Smooth muscle cell (in vitro differentiated cells): Measurements from ENCODE around the gene FGF11. TPM values are rescaled to one million over a fixed set of nuclear protein-coding genes. Genes with fewer than 3 reads are reported as not detected.
A peak's percentile ranks its signal among the peaks of the same experiment; 100 is the strongest.

Source experiments
- DNase-seq: peaks from one replicate; lab custom pipeline; 2025; ENCODE audit not compliant: unreplicated experiment; lab: John Stamatoyannopoulos, UW
- H2AFZ ChIP-seq: fragments of 200-600 bp; sonication (generic); 2 replicates; pipeline ENCODE4 v1.6.0; 2016; ENCODE audit warnings: antibody characterized with exemption, low read depth, mild to moderate bottlenecking
- H3F3A ChIP-seq: fragments of 200-600 bp; sonication (generic); 2 replicates; pipeline ENCODE4 v1.6.0; 2017; ENCODE audit warnings: antibody characterized with exemption, low read depth
- H3K27ac ChIP-seq: fragments of 200-600 bp; sonication (generic); 2 replicates; pipeline ENCODE4 v1.5.1; 2016; ENCODE audit warnings: low read depth, mild to moderate bottlenecking
- H3K27me3 ChIP-seq: fragments of 200-600 bp; sonication (generic); 2 replicates; pipeline ENCODE4 v1.6.1; 2016; ENCODE audit warnings: low read depth, mild to moderate bottlenecking
- H3K36me3 ChIP-seq: fragments of 200-600 bp; sonication (generic); 2 replicates; pipeline ENCODE4 v1.5.1; 2016; ENCODE audit warnings: low read depth
- H3K4me1 ChIP-seq: fragments of 200-600 bp; sonication (generic); 2 replicates; pipeline ENCODE4 v1.5.1; 2016; ENCODE audit warnings: low read depth
- H3K4me2 ChIP-seq: fragments of 200-600 bp; sonication (generic); 2 replicates; pipeline ENCODE4 v1.6.0; 2016; ENCODE audit warnings: mild to moderate bottlenecking
- H3K4me3 ChIP-seq: fragments of 200-600 bp; sonication (generic); 2 replicates; pipeline ENCODE4 v1.5.1; 2016; ENCODE audit warnings: mild to moderate bottlenecking
- H3K79me2 ChIP-seq: fragments of 200-600 bp; sonication (generic); 2 replicates; pipeline ENCODE4 v1.6.0; 2016; ENCODE audit warnings: low read depth, mild to moderate bottlenecking
- H3K9ac ChIP-seq: fragments of 200-600 bp; sonication (generic); 2 replicates; pipeline ENCODE4 v1.6.0; 2016; ENCODE audit warnings: low read depth
- H3K9me3 ChIP-seq: fragments of 200-600 bp; sonication (generic); replicated peaks from 2 replicates; pipeline ENCODE4 v1.5.1; 2016; ENCODE audit warnings: low read depth
- H4K20me1 ChIP-seq: fragments of 200-600 bp; sonication (generic); 2 replicates; pipeline ENCODE4 v1.6.0; 2016; ENCODE audit warnings: low read depth
- CTCF ChIP-seq: fragments of 200-600 bp; sonication (generic); IDR thresholded peaks from 2 replicates; pipeline ENCODE4 v1.5.1; 2017; ENCODE audit warnings: borderline replicate concordance, mild to moderate bottlenecking, antibody characterized with exemption; ENCODE audit not compliant: insufficient read depth, poor library complexity, severe bottlenecking
- WGBS: methylation state at CpG from one replicate; pipeline ENCODE4 v1.1.7; 2016; ENCODE audit warnings: low lambda C conversion rate; 5-methylcytosine and 5-hydroxymethylcytosine counted together
- polyA plus RNA-seq: library from polyadenylated mRNA; unstranded; fragments of >200 nt; fragmentation: Nextera tagmentation; extraction: Ambion mirVana; gene quantifications from 2 replicates; pipeline ENCODE4 v1.2.1, GENCODE V29; 2016
- total RNA-seq: library from RNA; depleted of rRNA; stranded (reverse); fragments of >200 nt; gene quantifications from 2 replicates; pipeline ENCODE4 v1.2.3, GENCODE V29; 2014

The FGF11 gene
- total and polyA plus RNA-seq, 2 experiments from 2014 or later = 13.9 to 21.3 TPM

DNA sequence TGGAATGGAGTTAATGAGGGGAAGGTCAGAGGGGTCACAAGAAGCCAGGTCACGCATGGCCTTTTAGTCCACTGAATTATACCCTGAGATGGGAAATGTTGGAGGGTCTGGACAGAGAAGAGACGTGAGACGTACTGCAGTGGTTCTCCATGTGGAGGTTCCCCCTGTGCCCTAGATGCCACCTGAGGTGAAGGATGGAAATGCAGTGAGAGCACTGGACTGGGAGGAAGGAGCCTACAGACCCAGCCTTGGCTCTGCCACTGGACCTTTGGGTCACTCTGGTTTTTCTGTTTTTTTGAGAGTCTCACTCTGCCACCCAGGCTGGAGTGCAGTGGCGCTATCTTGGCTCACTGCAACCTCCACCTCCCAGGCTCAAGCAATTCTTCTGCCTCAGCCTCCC lies 43.2 kb upstream of the FGF11 start:
- H2AFZ ChIP-seq = no peak overlapping the region
- no peak for TF ChIP-seq CTCF
- H3K27me3 ChIP-seq = no peaks in the 10 kb centered on the region
- no peaks in the 10 kb centered on the region for H3K9me3 ChIP-seq
- no peak overlapping the region for H3K27ac ChIP-seq
- H3K4me1 ChIP-seq = peaks cover 9% of the 10 kb centered on the region
- 96% methylated on average over 4 of the region's 4 CpGs for WGBS
- H4K20me1 ChIP-seq = peaks cover 3% of the 10 kb centered on the region
- H3K4me2 ChIP-seq = no peak overlapping the region
- no peak overlapping the region for H3K9ac ChIP-seq
- DNase-seq = no peak
- no peaks in the 10 kb centered on the region for H3K36me3 ChIP-seq
- no peaks in the 10 kb centered on the region for H3K79me2 ChIP-seq
- peaks cover 4% of the 10 kb centered on the region for H3F3A ChIP-seq
- no peak overlapping the region for H3K4me3 ChIP-seq

DNA sequence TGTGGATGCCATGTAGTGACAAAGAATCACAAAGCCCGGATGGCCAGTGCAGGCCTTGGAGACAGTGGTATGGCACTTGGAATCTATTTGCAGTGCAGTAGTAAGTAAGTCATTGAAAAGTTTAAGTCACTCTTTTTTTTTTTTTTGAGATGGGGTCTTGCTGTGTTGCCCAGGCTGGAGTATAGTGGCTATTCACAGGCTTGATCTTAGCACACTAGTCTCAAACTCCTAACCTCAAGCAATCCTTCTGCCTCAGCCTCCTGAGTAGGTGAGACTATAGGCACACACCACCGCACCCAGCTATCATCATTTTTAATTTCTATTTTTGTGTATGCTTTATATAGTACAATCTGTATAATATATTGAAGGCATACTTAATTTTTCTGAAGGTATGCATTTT lies 40.7 kb upstream of the FGF11 start:
- Histone ChIP-seq H3K4me3 (no peak overlapping the region), H3K4me1 (peaks cover 13% of the 10 kb centered on the region), H4K20me1 (no peaks in the 10 kb centered on the region), H2AFZ (no peak overlapping the region), H3K27ac (no peak overlapping the region), H3K27me3 (no peaks in the 10 kb centered on the region), H3F3A (peaks cover 8% of the 10 kb centered on the region), H3K9ac (no peak overlapping the region), H3K9me3 (no peaks in the 10 kb centered on the region), H3K4me2 (no peak overlapping the region), H3K36me3 (no peaks in the 10 kb centered on the region), H3K79me2 (peaks cover 12% of the 10 kb centered on the region)
- DNase-seq = no peak
- TF ChIP-seq CTCF = no peak
- whole genome bisulfite sequencing = 89% methylated on average over 2 of the region's 2 CpGs

- no peak overlapping the region for H2AFZ ChIP-seq
- H3K4me1 ChIP-seq = peaks cover 16% of the 10 kb centered on the region
- no peak for DNase-seq
- TF ChIP-seq CTCF = no peak
- no peaks in the 10 kb centered on the region for H3K9me3 ChIP-seq
- no peaks in the 10 kb centered on the region for H3K27me3 ChIP-seq
- H3F3A ChIP-seq = peaks cover 4% of the 10 kb centered on the region
- H3K79me2 ChIP-seq = peaks cover 12% of the 10 kb centered on the region
- H4K20me1 ChIP-seq = peaks cover 23% of the 10 kb centered on the region
- no peaks in the 10 kb centered on the region for H3K36me3 ChIP-seq
- H3K4me2 ChIP-seq = peak overlapping the region; percentile 85
- peak overlapping the region; percentile 34 for H3K9ac ChIP-seq
- WGBS = 18% methylated on average over 16 of the region's 16 CpGs
- H3K27ac ChIP-seq = peak overlapping the region; percentile 77
- peak overlapping the region; percentile 91 for H3K4me3 ChIP-seq
These were observed 36.1 kb upstream of the FGF11 start for GRCh38 chr17:7403043-7403726.

- Histone ChIP-seq H4K20me1 (peaks cover 23% of the 10 kb centered on the region), H3K4me3 (peak overlapping the region; percentile 91), H3K9ac (peak overlapping the region; percentile 34), H3K79me2 (peaks cover 12% of the 10 kb centered on the region), H3K27ac (peak overlapping the region; percentile 77), H3K36me3 (no peaks in the 10 kb centered on the region), H3F3A (peaks cover 4% of the 10 kb centered on the region), H3K9me3 (no peaks in the 10 kb centered on the region), H3K4me2 (peak overlapping the region; percentile 85), H3K4me1 (peaks cover 16% of the 10 kb centered on the region), H2AFZ (peak overlapping the region; percentile 70), H3K27me3 (no peaks in the 10 kb centered on the region)
- TF ChIP-seq CTCF = no peak
- DNase-seq = no peak
- WGBS = 0% methylated on average over 11 of the region's 13 CpGs
These were observed 35.7 kb upstream of the FGF11 start for GRCh38 chr17:7403727-7403976.
